NK-92 (cell line): Measurements from ENCODE around the gene PPP1R11.
"Not testable (repeated sequence)": the region's sequence is repeated elsewhere in the genome, so short reads cannot be mapped to it uniquely, and the experiment has no call there.

Experiments
- DNase-seq: peaks from one replicate; lab custom pipeline; 2025; ENCODE audit not compliant: unreplicated experiment; lab: John Stamatoyannopoulos, UW

PPP1R11 gene

GRCh38 chr6:30093951-30094661, 27.1 kb downstream of the PPP1R11 start:
- no peak for DNase-seq

- no peak for DNase-seq
Observed at GRCh38 chr6:30096829-30097228, 29.8 kb downstream of the PPP1R11 start.

GRCh38 chr6:30097902-30098768, 31.1 kb downstream of the PPP1R11 start:
- no peak for DNase-seq

GRCh38 chr6:30100154-30100553, 33.2 kb downstream of the PPP1R11 start:
- DNase-seq, result no peak

- DNase-seq, result no peak
Observed at GRCh38 chr6:30100585-30101443, 33.8 kb downstream of the PPP1R11 start.

GRCh38 chr6:30101444-30102413, 34.7 kb downstream of the PPP1R11 start:
- DNase-seq, result no peak

- DNase-seq, result no peak
Observed at GRCh38 chr6:30102414-30102969, 35.5 kb downstream of the PPP1R11 start.

GRCh38 chr6:30102970-30103871, 36.2 kb downstream of the PPP1R11 start:
- no peak for DNase-seq

GRCh38 chr6:30103872-30104179, 36.8 kb downstream of the PPP1R11 start:
- DNase-seq, result no peak

GRCh38 chr6:30104661-30105060, 37.7 kb downstream of the PPP1R11 start:
- DNase-seq, result no peak

- no peak for DNase-seq
Observed at GRCh38 chr6:30111266-30111856, 44.4 kb downstream of the PPP1R11 start.

GRCh38 chr6:30112402-30112994, 45.5 kb downstream of the PPP1R11 start:
- no peak for DNase-seq

GRCh38 chr6:30113003-30113759, 46.2 kb downstream of the PPP1R11 start, which contains the start of gene TRIM31:
TRIM31 (minus strand) TSS chr6:30113090; CDS start chr6:30112805, 285 bp downstream.
- DNase-seq, result no peak

GRCh38 chr6:30113841-30114240, 46.8 kb downstream of the PPP1R11 start:
- no peak for DNase-seq

GRCh38 chr6:30116724-30117123, 49.7 kb downstream of the PPP1R11 start:
- DNase-seq, result no peak

GRCh38 chr6:30118691-30119090, 51.7 kb downstream of the PPP1R11 start:
- not testable (repeated sequence) for DNase-seq
